Ascending aorta (tissue), 2 donors: ENCODE measurements around the gene BANF2. TPM values are rescaled to one million over a fixed set of nuclear protein-coding genes. Genes with fewer than 3 reads are reported as not detected.
"Not testable (repeated sequence)": the region's sequence is repeated elsewhere in the genome, so short reads cannot be mapped to it uniquely, and the experiment has no call there.

Experiments
- DNase-seq, 2 donors: peaks; one replicate each; pipeline ENCODE4 v3.0.0-alpha.2; 2019; ENCODE audit warnings: low spot score in 2 of 2
- H3K27ac ChIP-seq, 2 donors: fragments of 200-600 bp; sonication (generic); one replicate each; pipeline ENCODE4 v1.5.1; 2016 to 2017; ENCODE audit warnings: mild to moderate bottlenecking in 1 of 2
- H3K27me3 ChIP-seq: fragments of 200-600 bp; sonication (generic); one replicate; pipeline ENCODE4 v1.5.1; 2017
- H3K36me3 ChIP-seq, 2 donors: fragments of 200-600 bp; sonication (generic); one replicate each; pipeline ENCODE4 v1.5.1; 2016
- H3K4me1 ChIP-seq, 2 donors: fragments of 200-600 bp; sonication (generic); one replicate each; pipeline ENCODE4 v1.5.1; 2016 to 2017; ENCODE audit warnings: mild to moderate bottlenecking in 1 of 2
- H3K4me3 ChIP-seq, 2 donors: fragments of 200-600 bp; sonication (generic); one replicate each; pipeline ENCODE4 v1.5.1; 2016 to 2017; ENCODE audit warnings: mild to moderate bottlenecking in 1 of 2
- H3K9me3 ChIP-seq, 2 donors: fragments of 200-600 bp; sonication (generic); one replicate each; pipeline ENCODE4 v1.5.1; 2016
- intact Hi-C: fragments of 100-400 bp; cut with DNase I; formaldehyde crosslinking; loops from one replicate; pipeline ENCODE4 v1.15.1; 2023
- total RNA-seq: library from RNA; depleted of rRNA; stranded (reverse); fragments of >200 nt; gene quantifications from one replicate; pipeline ENCODE4 v1.1.0, GENCODE V29; 2016
- TF ChIP-seq, protein P1 (sequence below), 3 experiments: fragments of 200-600 bp in 2 of 3; fragments of 450-650 bp in 1 of 3; sonication (generic) in 2 of 3; IDR thresholded peaks; one replicate each; pipeline ENCODE4 v1.5.1; 2016 to 2019; ENCODE audit warnings: antibody characterized with exemption in 3 of 3, mild to moderate bottlenecking in 1 of 3, moderate library complexity in 1 of 3

The BANF2 gene
- total RNA-seq, 1 donor from 2014 or later = not detected

DNA sequence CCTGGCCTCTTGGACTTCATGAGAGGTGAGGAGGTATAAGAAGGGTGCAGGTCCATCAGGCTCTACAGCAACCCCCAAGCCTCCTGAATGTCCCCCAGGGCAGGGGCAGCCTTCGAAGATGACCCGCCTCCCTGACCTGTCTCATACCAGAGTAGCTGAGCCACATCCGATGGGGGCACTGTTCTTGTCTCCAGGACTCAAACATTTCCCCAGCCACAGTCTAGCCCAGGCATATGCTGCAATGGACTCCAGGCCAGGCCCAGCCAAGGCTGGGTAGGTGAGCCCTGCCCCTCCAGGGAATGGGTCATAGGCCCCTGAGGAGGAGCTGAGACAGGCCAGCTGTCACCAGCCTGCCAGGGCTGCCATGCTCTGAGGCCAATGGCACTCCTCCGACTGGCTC, 65.3 kb downstream of the BANF2 start:
- Histone ChIP-seq H3K27ac (no peak overlapping the region), H3K4me1 (no peaks in the 10 kb centered on the region), H3K4me3 (no peak overlapping the region), H3K9me3 (no peaks in the 10 kb centered on the region), H3K27me3 (no peaks in the 10 kb centered on the region), H3K36me3 (no peaks in the 10 kb centered on the region)
- DNase-seq = no peak
- TF ChIP-seq, protein P1, sequence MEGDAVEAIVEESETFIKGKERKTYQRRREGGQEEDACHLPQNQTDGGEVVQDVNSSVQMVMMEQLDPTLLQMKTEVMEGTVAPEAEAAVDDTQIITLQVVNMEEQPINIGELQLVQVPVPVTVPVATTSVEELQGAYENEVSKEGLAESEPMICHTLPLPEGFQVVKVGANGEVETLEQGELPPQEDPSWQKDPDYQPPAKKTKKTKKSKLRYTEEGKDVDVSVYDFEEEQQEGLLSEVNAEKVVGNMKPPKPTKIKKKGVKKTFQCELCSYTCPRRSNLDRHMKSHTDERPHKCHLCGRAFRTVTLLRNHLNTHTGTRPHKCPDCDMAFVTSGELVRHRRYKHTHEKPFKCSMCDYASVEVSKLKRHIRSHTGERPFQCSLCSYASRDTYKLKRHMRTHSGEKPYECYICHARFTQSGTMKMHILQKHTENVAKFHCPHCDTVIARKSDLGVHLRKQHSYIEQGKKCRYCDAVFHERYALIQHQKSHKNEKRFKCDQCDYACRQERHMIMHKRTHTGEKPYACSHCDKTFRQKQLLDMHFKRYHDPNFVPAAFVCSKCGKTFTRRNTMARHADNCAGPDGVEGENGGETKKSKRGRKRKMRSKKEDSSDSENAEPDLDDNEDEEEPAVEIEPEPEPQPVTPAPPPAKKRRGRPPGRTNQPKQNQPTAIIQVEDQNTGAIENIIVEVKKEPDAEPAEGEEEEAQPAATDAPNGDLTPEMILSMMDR (IDR thresholded peaks at IDR 0.05) = no peak
- intact Hi-C loops = no loop called here

GRCh38 chr20:17765584-17765983, 65.8 kb downstream of the BANF2 start:
- TF ChIP-seq, protein P1 (IDR thresholded peaks at IDR 0.05) = no peak
- intact Hi-C loops = no loop called here
- no peaks in the 10 kb centered on the region for H3K9me3 ChIP-seq
- no peaks in the 10 kb centered on the region for H3K36me3 ChIP-seq
- no peaks in the 10 kb centered on the region for H3K4me1 ChIP-seq
- DNase-seq = no peak
- no peak overlapping the region for H3K4me3 ChIP-seq
- no peak overlapping the region for H3K27ac ChIP-seq
- H3K27me3 ChIP-seq = no peaks in the 10 kb centered on the region

GRCh38 chr20:17766226-17766625, 66.5 kb downstream of the BANF2 start:
- H3K36me3 ChIP-seq = no peaks in the 10 kb centered on the region
- TF ChIP-seq, protein P1 (IDR thresholded peaks at IDR 0.05) = no peak
- H3K9me3 ChIP-seq = no peaks in the 10 kb centered on the region
- intact Hi-C loops = no loop called here
- no peaks in the 10 kb centered on the region for H3K4me1 ChIP-seq
- no peaks in the 10 kb centered on the region for H3K27me3 ChIP-seq
- no peak overlapping the region for H3K27ac ChIP-seq
- H3K4me3 ChIP-seq = no peak overlapping the region
- no peak for DNase-seq

GRCh38 chr20:17767624-17768023, 67.9 kb downstream of the BANF2 start:
- H3K4me1 ChIP-seq = no peaks in the 10 kb centered on the region
- intact Hi-C loops = no loop called here
- DNase-seq = no peak
- H3K27ac ChIP-seq = no peak overlapping the region
- no peaks in the 10 kb centered on the region for H3K36me3 ChIP-seq
- no peak overlapping the region for H3K4me3 ChIP-seq
- H3K9me3 ChIP-seq = no peaks in the 10 kb centered on the region
- TF ChIP-seq, protein P1 (IDR thresholded peaks at IDR 0.05) = no peak
- H3K27me3 ChIP-seq = no peaks in the 10 kb centered on the region

GRCh38 chr20:17768271-17768670, 68.5 kb downstream of the BANF2 start:
- Histone ChIP-seq H3K27me3 (no peaks in the 10 kb centered on the region), H3K27ac (no peak overlapping the region), H3K36me3 (no peaks in the 10 kb centered on the region), H3K4me1 (no peaks in the 10 kb centered on the region), H3K4me3 (no peak overlapping the region), H3K9me3 (no peaks in the 10 kb centered on the region)
- TF ChIP-seq, protein P1 (IDR thresholded peaks at IDR 0.05) = no peak
- intact Hi-C loops = no loop called here
- DNase-seq = no peak

GRCh38 chr20:17769716-17770115, 70.0 kb downstream of the BANF2 start:
- H3K27me3 ChIP-seq, H3K36me3 ChIP-seq, H3K9me3 ChIP-seq, H3K4me1 ChIP-seq, intact Hi-C loops, DNase-seq, H3K27ac ChIP-seq, H3K4me3 ChIP-seq: not testable (repeated sequence)
